Central memory CD8-positive, alpha-beta T cell (primary cell): ENCODE data around the gene ADGRD1.

ENCODE experiments used
- ATAC-seq: fragments of 150-1000 bp; cut with Tn5 transposase; replicated peaks from 2 replicates; pipeline ENCODE4 v1.10.0; 2022; ENCODE audit warnings: mild to moderate bottlenecking, moderate FRiP score, moderate number of reproducible peaks; ENCODE audit not compliant: poor library complexity, severe bottlenecking; ENCODE audit errors: extremely low read depth
- DNase-seq, 2 donors: peaks; one replicate each; pipeline ENCODE4 v3.0.0; 2021; ENCODE audit warnings: low spot score in 2 of 2
- H3K27ac Mint-ChIP-seq: one replicate; pipeline ENCODE4 v1.8.0; 2022; ENCODE audit warnings: low read depth, mild to moderate bottlenecking, moderate library complexity, mixed read lengths
- H3K27me3 Mint-ChIP-seq: one replicate; pipeline ENCODE4 v1.8.0; 2022; ENCODE audit warnings: mixed read lengths
- H3K36me3 Mint-ChIP-seq: one replicate; pipeline ENCODE4 v1.8.0; 2022; ENCODE audit warnings: mild to moderate bottlenecking, moderate library complexity, mixed read lengths; ENCODE audit not compliant: insufficient read depth
- H3K4me1 Mint-ChIP-seq: one replicate; pipeline ENCODE4 v1.8.0; 2022; ENCODE audit warnings: mixed read lengths
- H3K4me3 Mint-ChIP-seq: one replicate; pipeline ENCODE4 v1.8.0; 2022; ENCODE audit warnings: mild to moderate bottlenecking, moderate library complexity, mixed read lengths
- H3K9me3 Mint-ChIP-seq: one replicate; pipeline ENCODE4 v1.8.0; 2022; ENCODE audit warnings: mixed read lengths

The ADGRD1 gene

GRCh38 chr12:131052063-131052781, 98.5 kb downstream of the ADGRD1 start:
- ATAC-seq (no peak), DNase-seq (no peak)
- Mint-ChIP-seq H3K9me3 (no peaks in the 10 kb centered on the region), H3K4me3 (no peak overlapping the region), H3K4me1 (no peaks in the 10 kb centered on the region), H3K27me3 (peaks cover 52% of the 10 kb centered on the region), H3K36me3 (no peaks in the 10 kb centered on the region), H3K27ac (no peak overlapping the region)

- no peaks in the 10 kb centered on the region for H3K36me3 Mint-ChIP-seq
- H3K4me1 Mint-ChIP-seq, result no peaks in the 10 kb centered on the region
- ATAC-seq (no peak), DNase-seq (no peak)
- no peak overlapping the region for H3K27ac Mint-ChIP-seq
- H3K27me3 Mint-ChIP-seq, result peaks cover 55% of the 10 kb centered on the region
- H3K9me3 Mint-ChIP-seq, result no peaks in the 10 kb centered on the region
- H3K4me3 Mint-ChIP-seq, result no peak overlapping the region
Observed at GRCh38 chr12:131052929-131053328, 99.2 kb downstream of the ADGRD1 start.

GRCh38 chr12:131053567-131053966, 99.9 kb downstream of the ADGRD1 start:
- DNase-seq (no peak), ATAC-seq (no peak)
- no peak overlapping the region for H3K27ac Mint-ChIP-seq
- no peak overlapping the region for H3K4me3 Mint-ChIP-seq
- H3K4me1 Mint-ChIP-seq, result no peaks in the 10 kb centered on the region
- H3K36me3 Mint-ChIP-seq, result no peaks in the 10 kb centered on the region
- H3K27me3 Mint-ChIP-seq, result peaks cover 61% of the 10 kb centered on the region
- H3K9me3 Mint-ChIP-seq, result no peaks in the 10 kb centered on the region

GRCh38 chr12:131054345-131055092, 100.8 kb downstream of the ADGRD1 start:
- no peak overlapping the region for H3K27ac Mint-ChIP-seq
- H3K27me3 Mint-ChIP-seq, result peaks cover 61% of the 10 kb centered on the region
- no peaks in the 10 kb centered on the region for H3K4me1 Mint-ChIP-seq
- no peak for DNase-seq
- H3K4me3 Mint-ChIP-seq, result no peak overlapping the region
- H3K36me3 Mint-ChIP-seq, result no peaks in the 10 kb centered on the region
- no peak for ATAC-seq
- no peaks in the 10 kb centered on the region for H3K9me3 Mint-ChIP-seq

GRCh38 chr12:131055093-131055465, 101.4 kb downstream of the ADGRD1 start:
- ATAC-seq (no peak), DNase-seq (no peak)
- Mint-ChIP-seq H3K27ac (no peak overlapping the region), H3K27me3 (peaks cover 55% of the 10 kb centered on the region), H3K4me1 (no peaks in the 10 kb centered on the region), H3K36me3 (no peaks in the 10 kb centered on the region), H3K4me3 (no peak overlapping the region), H3K9me3 (no peaks in the 10 kb centered on the region)

- DNase-seq (no peak), ATAC-seq (no peak)
- no peaks in the 10 kb centered on the region for H3K9me3 Mint-ChIP-seq
- no peaks in the 10 kb centered on the region for H3K36me3 Mint-ChIP-seq
- H3K4me3 Mint-ChIP-seq, result no peak overlapping the region
- no peaks in the 10 kb centered on the region for H3K4me1 Mint-ChIP-seq
- H3K27ac Mint-ChIP-seq, result no peak overlapping the region
- H3K27me3 Mint-ChIP-seq, result peaks cover 54% of the 10 kb centered on the region
Observed at GRCh38 chr12:131055596-131056233, 102.0 kb downstream of the ADGRD1 start.

GRCh38 chr12:131056626-131057025, 102.9 kb downstream of the ADGRD1 start:
- no peak overlapping the region for H3K27ac Mint-ChIP-seq
- H3K4me3 Mint-ChIP-seq, result no peak overlapping the region
- H3K36me3 Mint-ChIP-seq, result no peaks in the 10 kb centered on the region
- H3K4me1 Mint-ChIP-seq, result no peaks in the 10 kb centered on the region
- ATAC-seq, result no peak
- DNase-seq, result no peak
- H3K27me3 Mint-ChIP-seq, result peaks cover 64% of the 10 kb centered on the region
- no peaks in the 10 kb centered on the region for H3K9me3 Mint-ChIP-seq

- DNase-seq (no peak), ATAC-seq (no peak)
- Mint-ChIP-seq H3K4me1 (no peaks in the 10 kb centered on the region), H3K27ac (no peak overlapping the region), H3K9me3 (no peaks in the 10 kb centered on the region), H3K27me3 (peaks cover 64% of the 10 kb centered on the region), H3K4me3 (no peak overlapping the region), H3K36me3 (no peaks in the 10 kb centered on the region)
Observed at GRCh38 chr12:131057211-131057721, 103.6 kb downstream of the ADGRD1 start.

- ATAC-seq (no peak), DNase-seq (no peak)
- Mint-ChIP-seq H3K4me3 (no peak overlapping the region), H3K27ac (no peak overlapping the region), H3K4me1 (no peaks in the 10 kb centered on the region), H3K36me3 (no peaks in the 10 kb centered on the region), H3K27me3 (peaks cover 58% of the 10 kb centered on the region), H3K9me3 (no peaks in the 10 kb centered on the region)
Observed at GRCh38 chr12:131057722-131058515, 104.2 kb downstream of the ADGRD1 start.

GRCh38 chr12:131058700-131059099, 105.0 kb downstream of the ADGRD1 start:
- Mint-ChIP-seq H3K4me1 (no peaks in the 10 kb centered on the region), H3K27ac (no peak overlapping the region), H3K27me3 (peaks cover 65% of the 10 kb centered on the region), H3K9me3 (no peaks in the 10 kb centered on the region), H3K4me3 (no peak overlapping the region), H3K36me3 (no peaks in the 10 kb centered on the region)
- DNase-seq (no peak), ATAC-seq (no peak)

- no peak overlapping the region for H3K27ac Mint-ChIP-seq
- ATAC-seq, result no peak
- H3K27me3 Mint-ChIP-seq, result peaks cover 68% of the 10 kb centered on the region
- H3K9me3 Mint-ChIP-seq, result no peaks in the 10 kb centered on the region
- DNase-seq, result no peak
- no peaks in the 10 kb centered on the region for H3K36me3 Mint-ChIP-seq
- no peaks in the 10 kb centered on the region for H3K4me1 Mint-ChIP-seq
- no peak overlapping the region for H3K4me3 Mint-ChIP-seq
Observed at GRCh38 chr12:131060011-131060703, 106.5 kb downstream of the ADGRD1 start.
